SK-N-MC (cell line): ENCODE data around the gene ADAMTS19.

Experiments
- EZH2 ChIP-seq: fragments of 200-600 bp; sonication (generic); IDR thresholded peaks from one replicate; pipeline ENCODE4 v1.6.1; 2017; ENCODE audit warnings: antibody characterized with exemption
- POLR2AphosphoS5 ChIP-seq: IDR thresholded peaks from 2 replicates; pipeline ENCODE4 v1.6.1; 2012; ENCODE audit warnings: mild to moderate bottlenecking, low read depth, low read length, borderline replicate concordance

DNA sequence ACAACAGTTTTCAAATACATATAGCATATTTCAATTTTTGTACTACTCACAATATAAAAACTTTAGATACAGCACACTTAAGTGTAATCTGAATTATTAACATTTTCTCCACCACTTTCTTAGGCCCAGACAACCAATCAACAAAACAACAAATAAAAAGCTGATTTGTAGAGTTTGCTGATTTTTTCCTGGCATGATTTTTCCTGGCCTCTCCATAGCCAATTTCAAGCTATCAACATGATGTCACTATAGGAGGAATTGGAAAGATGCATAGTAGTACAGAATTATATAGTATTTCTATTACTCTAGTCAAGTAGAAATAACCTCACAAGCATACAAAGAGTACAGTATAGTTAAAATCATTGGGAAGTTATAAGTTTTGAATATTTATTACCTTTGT, 35.1 kb upstream of the ADAMTS19 start:
- TF ChIP-seq EZH2, result no peak
- TF ChIP-seq POLR2AphosphoS5, result no peak
